Kidney (tissue), 14 donors: ENCODE results near the gene SUCO. TPM values are rescaled to one million over a fixed set of nuclear protein-coding genes. Genes with fewer than 3 reads are reported as not detected.

ENCODE experiments used
- DNase-seq, 5 donors: peaks; one replicate each; pipeline ENCODE4 v3.0.0-alpha.2; 2013 to 2020
- FAIRE-seq: peaks from 2 replicates; lab custom pipeline; 2012; peaks lifted over from hg19 to GRCh38; lab: Jason Lieb, UNC
- H3K27ac ChIP-seq, 2 donors: one replicate each; pipeline ENCODE4 v1.7.0; 2013; ENCODE audit warnings: low read depth in 2 of 2, low read length in 2 of 2, inconsistent platforms in 1 of 2
- H3K27me3 ChIP-seq: one replicate; pipeline ENCODE4 v1.7.1; 2013; ENCODE audit warnings: low read length, inconsistent platforms; ENCODE audit not compliant: control insufficient read depth, insufficient read depth
- H3K36me3 ChIP-seq, 3 donors: one replicate each; pipeline versions ENCODE4 v1.7.0 to v1.7.1; 2013; ENCODE audit warnings: low read length in 3 of 3, control low read depth in 1 of 3, inconsistent platforms in 1 of 3; ENCODE audit not compliant: insufficient read depth in 3 of 3, control insufficient read depth in 2 of 3
- H3K4me1 ChIP-seq, 3 donors: one replicate each; pipeline versions ENCODE4 v1.7.0 to v1.7.1; 2013; ENCODE audit warnings: low read length in 3 of 3, inconsistent platforms in 1 of 3, low read depth in 1 of 3; ENCODE audit not compliant: control insufficient read depth in 2 of 3, insufficient read depth in 2 of 3
- H3K4me3 ChIP-seq, 3 donors: one replicate each; pipeline versions ENCODE4 v1.7.0 to v1.8.1; 2013; ENCODE audit warnings: low read length in 3 of 3, control low read depth in 1 of 3, inconsistent platforms in 1 of 3
- H3K9ac ChIP-seq, 3 donors: one replicate each; pipeline versions ENCODE4 v1.7.0 to v1.7.1; 2013; ENCODE audit warnings: low read length in 3 of 3, control low read depth in 1 of 3, inconsistent platforms in 1 of 3
- H3K9me3 ChIP-seq, 3 donors: one replicate each; pipeline versions ENCODE4 v1.7.0 to v1.7.1; 2013; ENCODE audit warnings: low read length in 3 of 3, control low read depth in 1 of 3, inconsistent platforms in 1 of 3; ENCODE audit not compliant: control insufficient read depth in 2 of 3, insufficient read depth in 1 of 3
- intact Hi-C: fragments of 100-400 bp; cut with DNase I; formaldehyde crosslinking; loops from one replicate; pipeline ENCODE4 v1.11.1; 2022
- polyA plus RNA-seq: library from polyadenylated mRNA; stranded (reverse); fragments of 350-450 nt; fragmentation: Illumina TruSeq; extraction: RNeasy Lipid Tissue Mini Kit (QIAGEN cat#74804); gene quantifications from one replicate; pipeline ENCODE4 v1.2.3, GENCODE V29; 2014; ENCODE audit warnings: low read depth, low replicate concordance; ENCODE audit not compliant: insufficient read depth
- total RNA-seq: library from RNA; stranded (reverse); fragmentation: NEBNext Ultra II Directional; extraction: Animal tissue kit (Norgen Biotek cat#: 25700); gene quantifications from one replicate; pipeline ENCODE4 v1.2.1, GENCODE V29; 2021
- TF ChIP-seq, protein P1 (sequence below): IDR thresholded peaks from 3 replicates; pipeline ENCODE4 v1.5.1; 2012; ENCODE audit warnings: mild to moderate bottlenecking, moderate library complexity, borderline replicate concordance; ENCODE audit not compliant: insufficient read depth; ENCODE audit errors: extremely low read depth
- donor health status: control.
- donor health status: control.
- donor health status: control.
- donor health status: control.
- donor health status: control.
- donor health status: DM: yes; HTN: yes; CAD: no.
- donor health status: Normal renal cell carcinoma (clear cell type).

The SUCO gene
- total and polyA plus RNA-seq, 2 donors from 2014 or later, result 9.8 to 40.0 TPM

DNA sequence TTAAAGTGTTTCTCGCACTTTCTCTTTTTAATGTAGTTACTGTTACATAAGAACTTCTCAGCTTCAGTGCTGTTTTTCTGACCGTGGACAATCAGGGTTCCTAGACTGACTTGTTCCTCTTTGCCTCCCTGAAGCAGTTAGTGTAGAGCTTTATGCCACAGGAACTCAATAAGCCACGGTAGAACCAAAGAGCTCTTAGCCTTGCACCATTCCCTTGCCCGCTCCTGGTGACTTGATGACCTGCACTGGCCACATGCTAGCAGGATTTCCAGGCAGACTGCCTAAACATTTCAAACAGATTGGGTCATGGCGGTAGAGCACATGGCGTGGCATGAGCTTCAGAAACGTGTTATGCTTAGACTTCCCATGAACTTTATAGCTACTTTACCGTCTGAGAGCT is 107.2 kb downstream of the SUCO start:
- FAIRE-seq (no peak), DNase-seq (no peak)
- Histone ChIP-seq H3K27ac (no peak overlapping the region), H3K36me3 (no peaks in the 10 kb centered on the region), H3K4me3 (no peak overlapping the region), H3K9ac (no peak overlapping the region), H3K4me1 (no peaks in the 10 kb centered on the region), H3K27me3 (no peaks in the 10 kb centered on the region), H3K9me3 (no peaks in the 10 kb centered on the region)
- TF ChIP-seq, protein P1, sequence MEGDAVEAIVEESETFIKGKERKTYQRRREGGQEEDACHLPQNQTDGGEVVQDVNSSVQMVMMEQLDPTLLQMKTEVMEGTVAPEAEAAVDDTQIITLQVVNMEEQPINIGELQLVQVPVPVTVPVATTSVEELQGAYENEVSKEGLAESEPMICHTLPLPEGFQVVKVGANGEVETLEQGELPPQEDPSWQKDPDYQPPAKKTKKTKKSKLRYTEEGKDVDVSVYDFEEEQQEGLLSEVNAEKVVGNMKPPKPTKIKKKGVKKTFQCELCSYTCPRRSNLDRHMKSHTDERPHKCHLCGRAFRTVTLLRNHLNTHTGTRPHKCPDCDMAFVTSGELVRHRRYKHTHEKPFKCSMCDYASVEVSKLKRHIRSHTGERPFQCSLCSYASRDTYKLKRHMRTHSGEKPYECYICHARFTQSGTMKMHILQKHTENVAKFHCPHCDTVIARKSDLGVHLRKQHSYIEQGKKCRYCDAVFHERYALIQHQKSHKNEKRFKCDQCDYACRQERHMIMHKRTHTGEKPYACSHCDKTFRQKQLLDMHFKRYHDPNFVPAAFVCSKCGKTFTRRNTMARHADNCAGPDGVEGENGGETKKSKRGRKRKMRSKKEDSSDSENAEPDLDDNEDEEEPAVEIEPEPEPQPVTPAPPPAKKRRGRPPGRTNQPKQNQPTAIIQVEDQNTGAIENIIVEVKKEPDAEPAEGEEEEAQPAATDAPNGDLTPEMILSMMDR, result no peak
- intact Hi-C loops, result no loop called here

DNA sequence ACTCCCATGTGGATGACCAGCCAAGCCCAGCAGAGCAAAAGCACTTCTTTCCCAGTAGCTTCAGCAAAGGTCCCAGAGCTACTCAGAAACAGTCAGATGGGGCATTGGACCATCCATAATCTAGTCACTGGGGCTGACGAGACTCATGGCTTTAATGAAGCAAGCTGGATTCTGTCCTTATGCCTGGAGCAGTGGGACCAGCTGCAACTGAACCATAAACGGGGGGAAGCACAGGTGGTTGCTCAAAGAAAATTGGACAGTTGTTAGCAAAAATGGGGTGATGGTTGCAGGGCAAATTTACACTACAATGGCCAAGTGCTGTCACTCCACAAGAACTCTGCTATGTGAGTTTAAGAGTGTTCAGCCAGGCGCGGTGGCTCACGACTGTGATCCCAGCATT is 108.5 kb downstream of the SUCO start:
- TF ChIP-seq, protein P1, result no peak
- no peak overlapping the region for H3K4me3 ChIP-seq
- DNase-seq (no peak), FAIRE-seq (no peak)
- intact Hi-C loops, result no loop called here
- H3K36me3 ChIP-seq, result no peaks in the 10 kb centered on the region
- H3K4me1 ChIP-seq, result no peaks in the 10 kb centered on the region
- no peaks in the 10 kb centered on the region for H3K27me3 ChIP-seq
- no peak overlapping the region for H3K9ac ChIP-seq
- H3K27ac ChIP-seq, result no peak overlapping the region
- no peaks in the 10 kb centered on the region for H3K9me3 ChIP-seq

DNA sequence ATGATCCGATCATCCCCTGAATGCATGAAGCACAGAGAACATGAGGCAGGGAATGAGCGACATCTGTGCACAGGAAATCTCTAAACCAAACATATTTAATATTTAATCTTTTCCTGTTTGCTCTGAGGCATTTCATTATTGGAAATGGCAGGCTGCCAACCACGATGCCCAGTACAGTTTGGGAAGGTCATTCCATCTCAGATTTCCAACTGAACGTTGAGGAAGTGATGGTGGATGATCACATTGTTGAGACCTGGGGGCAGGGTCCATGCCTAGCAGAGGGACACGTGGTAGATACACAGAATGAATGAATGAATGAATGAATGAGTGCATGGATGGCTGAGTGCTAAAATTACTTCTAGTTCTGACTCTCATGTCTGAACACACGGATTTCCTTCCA is 110.0 kb downstream of the SUCO start:
- TF ChIP-seq, protein P1, result no peak
- FAIRE-seq (no peak), DNase-seq (no peak)
- Histone ChIP-seq H3K27me3 (no peaks in the 10 kb centered on the region), H3K4me1 (no peaks in the 10 kb centered on the region), H3K36me3 (no peaks in the 10 kb centered on the region), H3K9me3 (no peaks in the 10 kb centered on the region), H3K4me3 (no peak overlapping the region), H3K9ac (no peak overlapping the region), H3K27ac (no peak overlapping the region)
- intact Hi-C loops, result no loop called here

DNA sequence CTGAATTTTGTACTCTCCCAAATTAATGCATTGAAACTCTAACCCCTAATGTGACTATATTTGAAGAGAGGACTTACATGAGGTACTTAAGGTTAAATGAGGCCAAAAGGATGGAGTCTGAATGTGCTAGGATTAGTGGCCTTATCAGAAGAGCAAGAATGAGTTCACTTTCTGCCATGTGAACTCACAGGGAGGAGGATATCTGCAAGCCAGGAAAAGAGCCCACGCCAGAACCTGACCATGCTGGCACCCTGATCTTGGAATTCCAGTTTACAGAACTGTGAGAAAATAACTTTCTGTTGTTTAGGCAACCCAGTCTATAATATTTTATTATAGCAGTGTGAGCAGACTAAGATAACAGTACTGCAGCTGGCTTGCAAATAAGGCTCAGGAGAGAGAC is 113.7 kb downstream of the SUCO start:
- Histone ChIP-seq H3K36me3 (no peaks in the 10 kb centered on the region), H3K9me3 (no peaks in the 10 kb centered on the region), H3K27me3 (no peaks in the 10 kb centered on the region), H3K4me1 (no peaks in the 10 kb centered on the region), H3K4me3 (no peak overlapping the region), H3K9ac (no peak overlapping the region), H3K27ac (no peak overlapping the region)
- intact Hi-C loops, result no loop called here
- DNase-seq (no peak), FAIRE-seq (no peak)
- TF ChIP-seq, protein P1, result no peak
